Fibroblast of mammary gland (primary cell): ENCODE results near the gene SH3RF3.

Experiments used
- DNase-seq: peaks from one replicate; pipeline ENCODE4 v3.0.0-alpha.2; 2010; ENCODE audit warnings: low read depth
- H3K4me3 ChIP-seq: 2 replicates; pipeline ENCODE4 v1.5.1; 2011; ENCODE audit warnings: low read depth, mild to moderate bottlenecking, low read length, moderate library complexity; ENCODE audit not compliant: control insufficient read depth
- TF ChIP-seq, protein P1 (sequence below): conservative IDR thresholded peaks from 2 replicates; pipeline ENCODE4 v1.5.1; 2011; ENCODE audit warnings: low read depth, low read length, inconsistent platforms; ENCODE audit not compliant: control insufficient read depth, insufficient read depth

Gene SH3RF3

DNA sequence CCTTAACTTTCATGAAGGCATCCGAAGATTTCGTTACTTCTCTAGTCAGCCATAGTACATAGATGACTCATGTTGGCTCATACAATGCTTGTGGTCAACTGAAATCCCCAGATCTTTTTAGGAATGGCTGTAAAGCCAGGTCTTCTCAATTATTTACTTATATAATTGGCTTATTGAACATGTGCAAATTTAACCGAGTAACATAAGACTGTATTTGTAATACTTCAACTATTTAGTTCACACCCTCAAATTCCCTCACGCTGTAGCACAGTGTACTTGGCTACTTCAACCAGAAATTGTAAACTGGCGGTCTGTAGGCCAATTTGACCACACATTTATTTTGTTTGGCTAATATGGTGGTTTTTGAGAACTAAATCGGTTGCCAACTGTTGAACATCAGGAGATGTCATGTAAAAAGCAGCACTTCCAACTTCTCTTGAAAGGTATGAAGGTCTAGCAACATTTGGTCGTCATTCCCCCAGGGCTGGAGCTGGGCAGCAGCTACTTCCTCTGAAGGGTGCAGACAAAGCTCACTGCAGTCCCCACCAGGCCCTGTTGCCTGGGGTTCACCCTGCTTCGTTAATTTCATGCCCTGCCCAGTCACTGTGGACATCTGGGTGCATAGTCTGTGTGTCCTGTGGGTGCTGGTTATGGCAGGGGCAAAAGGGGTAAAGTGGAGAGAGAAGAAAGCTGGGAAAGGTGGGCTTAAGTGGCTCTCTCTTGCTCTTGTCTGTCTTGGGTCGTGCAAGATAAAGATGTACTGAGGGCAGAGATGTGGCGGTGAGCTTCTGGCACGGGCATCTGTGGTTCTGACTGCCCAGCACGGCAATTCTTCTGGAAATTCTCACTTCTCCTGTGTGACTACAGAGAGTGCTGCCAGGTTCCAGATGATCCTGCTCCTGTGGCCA, 3.2 kb upstream of the SH3RF3 start:
- TF ChIP-seq, protein P1, sequence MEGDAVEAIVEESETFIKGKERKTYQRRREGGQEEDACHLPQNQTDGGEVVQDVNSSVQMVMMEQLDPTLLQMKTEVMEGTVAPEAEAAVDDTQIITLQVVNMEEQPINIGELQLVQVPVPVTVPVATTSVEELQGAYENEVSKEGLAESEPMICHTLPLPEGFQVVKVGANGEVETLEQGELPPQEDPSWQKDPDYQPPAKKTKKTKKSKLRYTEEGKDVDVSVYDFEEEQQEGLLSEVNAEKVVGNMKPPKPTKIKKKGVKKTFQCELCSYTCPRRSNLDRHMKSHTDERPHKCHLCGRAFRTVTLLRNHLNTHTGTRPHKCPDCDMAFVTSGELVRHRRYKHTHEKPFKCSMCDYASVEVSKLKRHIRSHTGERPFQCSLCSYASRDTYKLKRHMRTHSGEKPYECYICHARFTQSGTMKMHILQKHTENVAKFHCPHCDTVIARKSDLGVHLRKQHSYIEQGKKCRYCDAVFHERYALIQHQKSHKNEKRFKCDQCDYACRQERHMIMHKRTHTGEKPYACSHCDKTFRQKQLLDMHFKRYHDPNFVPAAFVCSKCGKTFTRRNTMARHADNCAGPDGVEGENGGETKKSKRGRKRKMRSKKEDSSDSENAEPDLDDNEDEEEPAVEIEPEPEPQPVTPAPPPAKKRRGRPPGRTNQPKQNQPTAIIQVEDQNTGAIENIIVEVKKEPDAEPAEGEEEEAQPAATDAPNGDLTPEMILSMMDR, result no peak
- DNase-seq, result peak; percentile 97
- H3K4me3 ChIP-seq, result no peak overlapping the region

DNA sequence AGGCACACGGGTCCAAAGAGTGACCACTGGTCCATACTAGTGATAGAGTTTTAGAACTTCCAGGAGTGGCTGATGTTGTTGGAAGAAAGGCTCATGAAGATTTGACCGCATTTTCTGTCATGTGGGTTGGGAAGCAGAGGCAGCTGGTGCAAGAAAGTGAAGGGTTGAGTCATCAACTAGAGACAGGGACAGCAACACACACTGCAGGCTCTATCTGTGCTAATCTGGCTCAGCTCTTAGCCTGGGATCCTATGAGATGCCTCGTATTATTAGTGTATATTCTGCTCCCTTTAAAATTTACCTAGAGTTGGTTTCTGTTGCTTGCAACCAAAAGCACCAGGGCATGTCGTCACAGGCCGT, 2.5 kb upstream of the SH3RF3 start:
- DNase-seq, result peak; percentile 92
- TF ChIP-seq, protein P1, result no peak
- H3K4me3 ChIP-seq, result no peak overlapping the region

DNA sequence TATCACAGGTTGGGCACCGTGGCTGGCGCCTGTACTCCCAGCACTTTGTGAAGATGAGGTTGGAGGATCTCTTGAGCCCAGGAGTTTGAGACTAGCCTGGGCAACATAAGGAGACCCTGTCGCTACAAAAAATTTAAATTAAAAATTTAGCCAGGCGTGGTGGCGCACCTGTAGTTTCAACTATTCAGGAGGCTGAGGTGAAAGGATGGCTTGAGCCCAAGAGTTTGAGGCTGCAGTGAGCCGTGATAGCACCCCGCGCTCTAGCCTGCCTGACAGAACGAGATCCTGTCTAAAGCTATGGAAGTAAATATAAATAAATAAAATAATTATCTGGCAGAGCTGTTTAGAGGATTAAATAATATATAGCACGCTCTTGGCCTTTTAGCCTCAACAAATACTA, 1.4 kb upstream of the SH3RF3 start:
- no peak for DNase-seq
- TF ChIP-seq, protein P1, result no peak
- H3K4me3 ChIP-seq, result peak overlapping the region; percentile 73

DNA sequence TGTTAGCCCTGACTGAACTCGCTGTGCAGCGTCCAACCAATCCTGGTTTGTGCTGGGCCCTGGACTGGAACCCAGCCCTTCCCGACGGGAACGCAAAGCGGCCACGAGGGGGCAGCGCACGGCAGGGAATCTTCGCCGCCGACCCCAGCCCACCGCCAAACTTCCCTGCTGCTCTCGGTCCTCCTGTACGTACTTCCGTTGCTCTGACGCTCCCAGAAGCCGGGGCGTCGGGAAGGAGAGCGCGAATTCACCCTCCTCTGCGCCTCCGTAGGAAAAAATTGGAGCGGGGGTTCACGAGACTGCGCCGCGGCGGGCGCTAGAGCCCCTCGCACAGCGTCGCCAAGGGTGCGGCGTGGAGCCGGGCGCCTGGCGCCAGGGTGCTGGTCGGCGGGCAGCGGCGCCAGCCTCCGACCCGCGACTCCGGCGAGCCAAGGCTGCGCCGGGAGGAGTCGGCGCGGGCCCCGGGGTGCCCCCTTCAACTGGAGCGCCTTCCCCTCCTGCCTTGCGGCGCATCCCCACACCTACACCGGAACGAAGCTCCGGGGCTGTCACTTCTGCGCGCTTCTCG, 873 bp upstream of the SH3RF3 start:
- DNase-seq, result peak; percentile 86
- TF ChIP-seq, protein P1, result peak; percentile 69
- H3K4me3 ChIP-seq, result peak overlapping the region; percentile 73

DNA sequence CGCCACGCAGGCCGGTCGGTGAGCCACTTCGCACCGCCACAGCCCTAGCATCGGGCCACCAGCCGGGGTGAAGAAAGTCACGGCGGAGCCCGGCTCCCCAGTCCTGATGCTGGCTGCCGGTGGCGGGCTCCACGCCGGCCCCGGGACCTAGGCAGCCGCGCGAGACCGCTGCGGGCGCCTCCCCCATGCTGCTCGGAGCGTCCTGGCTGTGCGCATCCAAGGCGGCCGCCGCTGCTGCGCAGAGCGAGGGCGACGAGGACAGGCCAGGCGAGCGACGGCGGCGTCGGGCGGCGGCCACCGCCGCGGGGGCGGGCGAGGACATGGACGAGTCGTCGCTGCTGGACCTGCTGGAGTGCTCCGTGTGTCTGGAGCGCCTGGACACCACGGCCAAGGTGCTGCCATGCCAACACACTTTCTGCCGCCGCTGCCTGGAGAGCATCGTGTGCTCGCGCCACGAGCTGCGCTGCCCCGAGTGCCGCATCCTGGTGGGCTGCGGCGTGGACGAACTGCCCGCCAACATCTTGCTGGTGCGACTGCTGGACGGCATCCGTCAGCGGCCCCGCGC, 433 bp downstream of the SH3RF3 start:
- H3K4me3 ChIP-seq, result peak overlapping the region; percentile 73
- peak; percentile 19 for DNase-seq
- TF ChIP-seq, protein P1, result no peak

DNA sequence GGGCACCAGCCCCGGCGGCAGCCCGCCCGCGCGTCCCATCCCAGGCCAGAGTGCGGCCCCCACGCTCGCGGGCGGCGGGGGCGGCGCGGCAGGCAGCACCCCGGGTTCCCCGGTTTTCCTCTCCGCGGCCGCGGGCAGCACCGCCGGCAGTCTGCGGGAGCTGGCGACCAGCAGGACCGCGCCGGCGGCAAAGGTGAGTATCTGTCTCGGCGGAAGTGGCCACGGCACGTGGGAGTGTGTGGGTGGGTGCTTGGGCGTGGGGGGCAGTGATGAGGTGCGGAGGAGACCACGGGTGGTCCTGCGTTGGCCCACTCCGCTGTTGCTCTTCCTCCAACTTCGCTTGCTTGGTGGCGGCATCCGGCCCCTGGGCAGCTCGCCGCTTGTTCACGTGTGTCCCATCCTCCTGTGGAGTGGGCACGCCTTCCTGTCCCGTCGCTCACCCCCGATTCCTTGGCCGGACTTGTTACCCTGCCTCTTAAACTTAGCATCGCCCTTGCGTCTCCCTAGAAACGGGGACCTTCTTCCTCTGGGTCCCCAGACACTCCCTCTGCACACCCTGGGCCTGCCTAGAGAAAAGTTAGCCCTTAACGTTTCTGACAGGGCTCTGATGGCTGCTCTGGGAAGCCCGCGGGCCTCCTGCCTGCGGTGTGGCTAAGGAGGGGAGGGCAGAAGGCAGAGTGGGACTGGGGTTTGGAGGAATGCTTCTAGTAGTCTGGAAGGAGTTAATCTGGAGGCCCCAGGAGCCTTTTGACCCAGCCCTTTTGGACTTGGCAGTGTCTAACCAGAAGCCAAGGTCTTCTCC, 1.1 kb downstream of the SH3RF3 start:
- TF ChIP-seq, protein P1, result no peak
- DNase-seq, result peak; percentile 29
- H3K4me3 ChIP-seq, result peak overlapping the region; percentile 73
